ENCODE data around the gene MRPL58. TPM values are rescaled to one million over a fixed set of nuclear protein-coding genes. Genes with fewer than 3 reads are reported as not detected.
"Not testable (repeated sequence)": the region's sequence is repeated elsewhere in the genome, so short reads cannot be mapped to it uniquely, and the experiment has no call there.

The MRPL58 gene
- 10 to 100 TPM; 39.2 to 50.6 (median 47.8) TPM for total RNA-seq (2021; fragmentation: NEBNext Ultra II Directional; extraction: Animal tissue kit (Norgen Biotek cat#: 25700))
- long read RNA-seq, transcript MRPL58-201 (6 exons, 890 nt): major isoform, 22 of 24 reads
- long read RNA-seq, partial matches to known transcripts: 1 of 24 reads
- long read RNA-seq, other reads (novel, unspliced or antisense): 1 of 24 reads

DNA sequence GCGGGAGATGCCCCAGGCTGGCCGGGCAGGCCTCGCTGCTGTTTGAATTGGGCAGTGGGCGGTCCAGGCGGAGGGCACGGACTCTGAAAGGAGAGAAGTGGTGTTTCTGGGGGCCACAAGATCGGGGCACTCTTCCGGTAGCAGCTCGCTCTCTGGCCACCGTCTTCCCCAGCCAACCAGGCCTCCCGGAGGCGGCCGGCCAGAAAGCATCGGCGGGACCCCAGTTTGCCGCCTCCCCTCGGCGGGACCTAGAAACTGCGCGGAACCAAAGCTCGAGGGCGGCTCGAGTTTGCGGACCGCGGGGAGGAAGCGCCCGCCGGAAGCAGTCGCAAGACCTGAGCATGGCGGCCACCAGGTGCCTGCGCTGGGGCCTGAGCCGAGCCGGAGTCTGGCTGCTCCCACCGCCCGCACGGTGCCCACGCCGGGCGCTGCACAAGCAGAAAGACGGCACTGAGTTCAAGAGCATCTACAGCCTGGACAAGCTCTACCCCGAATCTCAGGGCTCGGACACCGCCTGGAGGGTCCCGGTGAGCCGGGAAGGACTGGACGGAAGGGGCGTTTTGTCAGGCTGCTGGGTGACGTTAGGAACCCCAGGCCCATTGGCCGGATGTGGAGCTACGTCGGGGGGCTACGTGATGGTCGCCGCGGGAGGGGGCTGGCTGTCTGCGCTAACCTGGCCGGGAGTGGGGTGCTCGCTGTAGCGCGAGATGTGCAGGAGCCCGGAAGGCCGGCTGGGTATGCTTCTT lies at the start of gene MRPL58:
Gene MRPL58, plus strand, starts transcription at position 325 of the 746 bp plus-strand sequence. Its CDS starts 17 bp downstream, at position 342.
- H3K4me1 Mint-ChIP-seq (ENCODE audit: low read depth): peaks cover 29% of the 10 kb centered on the region

DNA sequence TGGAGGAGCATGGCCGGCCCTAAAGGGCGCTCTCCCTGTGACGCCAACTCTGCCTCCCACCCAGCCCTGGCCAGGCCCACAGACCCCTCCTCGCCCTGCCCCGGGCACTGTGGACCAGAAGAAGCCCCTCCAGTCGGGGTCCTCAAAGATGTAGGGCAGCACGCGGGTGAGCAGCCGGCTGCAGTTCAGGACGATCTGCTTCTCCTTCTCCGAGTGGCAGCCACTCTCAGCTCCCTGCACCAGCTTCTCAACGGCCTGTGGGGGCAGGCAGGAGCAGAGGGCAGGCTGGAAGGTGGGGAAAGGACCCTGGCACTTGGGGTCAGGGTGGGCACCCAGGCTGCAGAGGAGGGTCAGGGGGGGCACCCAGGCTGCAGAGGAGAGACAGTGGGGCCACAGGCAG lies 48.8 kb upstream of the MRPL58 start:
- Mint-ChIP-seq H3K9me3 (no peaks in the 10 kb centered on the region), H3K36me3 (ENCODE audit: low read depth) (no peaks in the 10 kb centered on the region), H3K27ac (no peak overlapping the region)

More for the DNA sequence above, at the start of gene MRPL58:
- DNase-seq: peak; percentile 83
- peak within 1 kb of the TSS; percentile 97 for H3K27ac Mint-ChIP-seq
- H3K4me3 Mint-ChIP-seq: peak within 1 kb of the TSS; percentile 97
- H3K9me3 Mint-ChIP-seq: no peaks in the 10 kb centered on the region
- H3K36me3 Mint-ChIP-seq (ENCODE audit: low read depth): peaks cover 20% of the 10 kb centered on the region
- no peaks in the 10 kb centered on the region; the same call in none of the 2 replicates for H3K27me3 Mint-ChIP-seq (ENCODE audit: insufficient read depth)
- TF ChIP-seq, protein P1, sequence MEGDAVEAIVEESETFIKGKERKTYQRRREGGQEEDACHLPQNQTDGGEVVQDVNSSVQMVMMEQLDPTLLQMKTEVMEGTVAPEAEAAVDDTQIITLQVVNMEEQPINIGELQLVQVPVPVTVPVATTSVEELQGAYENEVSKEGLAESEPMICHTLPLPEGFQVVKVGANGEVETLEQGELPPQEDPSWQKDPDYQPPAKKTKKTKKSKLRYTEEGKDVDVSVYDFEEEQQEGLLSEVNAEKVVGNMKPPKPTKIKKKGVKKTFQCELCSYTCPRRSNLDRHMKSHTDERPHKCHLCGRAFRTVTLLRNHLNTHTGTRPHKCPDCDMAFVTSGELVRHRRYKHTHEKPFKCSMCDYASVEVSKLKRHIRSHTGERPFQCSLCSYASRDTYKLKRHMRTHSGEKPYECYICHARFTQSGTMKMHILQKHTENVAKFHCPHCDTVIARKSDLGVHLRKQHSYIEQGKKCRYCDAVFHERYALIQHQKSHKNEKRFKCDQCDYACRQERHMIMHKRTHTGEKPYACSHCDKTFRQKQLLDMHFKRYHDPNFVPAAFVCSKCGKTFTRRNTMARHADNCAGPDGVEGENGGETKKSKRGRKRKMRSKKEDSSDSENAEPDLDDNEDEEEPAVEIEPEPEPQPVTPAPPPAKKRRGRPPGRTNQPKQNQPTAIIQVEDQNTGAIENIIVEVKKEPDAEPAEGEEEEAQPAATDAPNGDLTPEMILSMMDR (IDR thresholded peaks at IDR 0.05): peak; percentile 75

GRCh38 chr17:74964246-74964761 lies 48.2 kb upstream of the MRPL58 start:
- H3K27me3 Mint-ChIP-seq (ENCODE audit: insufficient read depth): peaks cover 4% of the 10 kb centered on the region
- no peak overlapping the region for H3K4me3 Mint-ChIP-seq
- no peak overlapping the region for H3K27ac Mint-ChIP-seq
- H3K36me3 Mint-ChIP-seq (ENCODE audit: low read depth): no peaks in the 10 kb centered on the region
- peaks cover 15% of the 10 kb centered on the region for H3K4me1 Mint-ChIP-seq (ENCODE audit: low read depth)
- H3K9me3 Mint-ChIP-seq: no peaks in the 10 kb centered on the region
- DNase-seq: no peak
- TF ChIP-seq, protein P1 (IDR thresholded peaks at IDR 0.05): no peak

More for the DNA sequence above, 48.8 kb upstream of the MRPL58 start:
- TF ChIP-seq, protein P1 (IDR thresholded peaks at IDR 0.05): peak; percentile 39; the same call in 1 of the 2 replicates
- no peak overlapping the region for H3K4me3 Mint-ChIP-seq
- peaks cover 15% of the 10 kb centered on the region for H3K4me1 Mint-ChIP-seq (ENCODE audit: low read depth)
- peaks cover 2% of the 10 kb centered on the region for H3K27me3 Mint-ChIP-seq (ENCODE audit: insufficient read depth)
- no peak for DNase-seq

DNA sequence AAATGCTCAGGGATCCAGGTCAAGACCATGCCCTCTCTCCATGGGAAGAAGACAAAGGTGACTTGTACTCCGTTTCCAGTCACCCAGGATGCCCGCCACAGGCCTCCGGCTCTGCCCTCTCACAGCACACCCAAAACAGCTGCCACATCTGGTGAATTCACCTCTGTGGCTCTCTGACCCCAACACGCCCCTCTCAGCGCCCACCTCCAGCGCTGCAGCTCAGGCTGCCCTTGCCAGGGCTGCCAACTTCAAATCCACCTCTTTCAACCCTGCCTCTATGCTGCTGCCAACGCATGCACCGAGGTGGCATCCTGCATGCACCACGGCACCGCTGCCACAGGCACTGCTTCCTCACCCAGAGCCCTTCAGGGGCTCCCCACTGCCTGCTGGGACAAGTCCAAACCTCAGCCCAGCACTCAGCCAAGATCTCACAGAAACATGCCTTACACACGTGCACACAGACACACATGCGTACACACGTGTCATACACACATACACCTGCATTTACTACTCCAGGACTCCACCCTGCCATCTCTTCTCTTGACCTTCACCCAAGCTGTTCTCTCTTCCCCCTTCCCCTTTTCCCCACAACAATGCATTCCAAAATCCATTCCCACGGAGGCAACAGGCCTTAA lies 47.4 kb upstream of the MRPL58 start:
- no peaks in the 10 kb centered on the region for H3K9me3 Mint-ChIP-seq
- no peak for DNase-seq

GRCh38 chr17:74968361-74968780 lies 44.1 kb upstream of the MRPL58 start:
- Mint-ChIP-seq H3K36me3 (ENCODE audit: low read depth) (peaks cover 5% of the 10 kb centered on the region; the same call in 1 of the 2 replicates), H3K9me3 (no peaks in the 10 kb centered on the region; the same call in 1 of the 2 replicates), H3K27ac (no peak overlapping the region), H3K4me1 (ENCODE audit: low read depth) (peaks cover 7% of the 10 kb centered on the region), H3K27me3 (ENCODE audit: insufficient read depth) (peaks cover 20% of the 10 kb centered on the region), H3K4me3 (no peak overlapping the region)
- TF ChIP-seq, protein P1 (IDR thresholded peaks at IDR 0.05): no peak
- no peak for DNase-seq

More for the DNA sequence above, 47.4 kb upstream of the MRPL58 start:
- Mint-ChIP-seq H3K4me1 (ENCODE audit: low read depth) (peaks cover 11% of the 10 kb centered on the region), H3K27me3 (ENCODE audit: insufficient read depth) (peaks cover 3% of the 10 kb centered on the region), H3K4me3 (no peak overlapping the region), H3K36me3 (ENCODE audit: low read depth) (no peaks in the 10 kb centered on the region), H3K27ac (no peak overlapping the region)
- TF ChIP-seq, protein P1 (IDR thresholded peaks at IDR 0.05): no peak

- H3K4me1 Mint-ChIP-seq (ENCODE audit: low read depth); DNase-seq; H3K4me3 Mint-ChIP-seq; H3K9me3 Mint-ChIP-seq; H3K36me3 Mint-ChIP-seq (ENCODE audit: low read depth); H3K27ac Mint-ChIP-seq: not testable (repeated sequence)
- peaks cover 26% of the 10 kb centered on the region for H3K27me3 Mint-ChIP-seq (ENCODE audit: insufficient read depth)
These were observed 43.0 kb upstream of the MRPL58 start for GRCh38 chr17:74969501-74969900.
